Stimulated activated CD8-positive, alpha-beta memory T cell treated with anti-CD3 and anti-CD28 coated beads, Interleukin-2, amount 100 ng/mL, for 1 hour (primary cell): ENCODE results near the gene NLRP6.
"Not testable (repeated sequence)": the region's sequence is repeated elsewhere in the genome, so short reads cannot be mapped to it uniquely, and the experiment has no call there.

Source experiments
- DNase-seq, 2 donors: peaks; one replicate each; pipeline ENCODE4 v3.0.0-alpha.2; 2020; ENCODE audit warnings: low read depth in 2 of 2

NLRP6 gene

DNA sequence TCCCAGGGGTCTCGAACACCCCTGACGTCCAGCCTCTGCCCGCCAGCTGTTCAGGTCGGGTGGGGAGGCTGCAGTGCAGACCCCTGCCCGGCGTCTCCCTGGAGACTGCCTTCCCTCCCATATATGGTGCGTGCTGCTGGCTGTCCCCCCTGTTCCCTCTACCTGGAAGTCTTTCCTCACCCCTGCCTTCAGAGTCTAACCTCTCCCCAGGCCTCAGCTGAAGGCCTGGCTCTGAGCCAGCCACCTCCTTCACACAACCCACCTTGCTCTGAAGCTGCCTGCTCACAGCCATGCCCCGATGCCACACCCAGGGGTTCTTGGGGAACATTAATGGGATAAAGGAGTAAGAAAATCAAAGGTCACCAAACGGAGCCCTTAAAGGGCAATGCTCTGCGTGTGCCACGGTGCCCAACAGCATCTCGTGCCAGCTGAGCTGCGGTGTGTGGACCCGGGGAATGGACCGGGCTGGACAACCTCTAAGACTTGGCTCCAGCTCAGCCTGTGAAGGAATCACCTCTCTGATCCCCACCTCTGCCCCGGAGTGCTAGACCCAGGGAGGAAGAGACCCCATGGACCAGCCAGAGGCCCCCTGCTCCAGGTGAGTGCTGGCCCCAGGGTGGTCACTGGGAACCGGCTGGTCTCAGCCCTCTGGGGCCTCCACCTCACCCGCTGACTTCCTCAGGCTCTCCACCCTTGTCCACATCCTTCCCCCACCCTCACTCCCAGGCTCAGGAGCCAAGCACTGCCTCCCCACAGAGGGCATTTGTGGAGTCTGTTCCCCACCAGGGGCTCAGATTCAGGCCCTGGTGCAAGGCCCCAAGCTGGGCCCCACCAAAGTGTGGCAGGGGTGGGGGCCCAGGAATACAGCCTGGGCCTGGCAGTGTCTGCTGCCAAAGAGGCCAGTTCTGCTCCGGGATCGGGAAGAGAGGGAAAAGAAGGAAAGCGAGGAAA, at the start of gene NLRP6:
Gene NLRP6, plus strand, starts transcription at position 407 of the 951 bp plus-strand sequence. Its CDS starts 163 bp downstream, at position 570.
- DNase-seq: no peak

- no peak for DNase-seq
Observed at GRCh38 chr11:230431-230830, 47.8 kb upstream of the NLRP6 start.

GRCh38 chr11:232783-233565, 45.2 kb upstream of the NLRP6 start:
- DNase-seq: no peak

GRCh38 chr11:235180-235579, 43.0 kb upstream of the NLRP6 start:
- DNase-seq: no peak

DNA sequence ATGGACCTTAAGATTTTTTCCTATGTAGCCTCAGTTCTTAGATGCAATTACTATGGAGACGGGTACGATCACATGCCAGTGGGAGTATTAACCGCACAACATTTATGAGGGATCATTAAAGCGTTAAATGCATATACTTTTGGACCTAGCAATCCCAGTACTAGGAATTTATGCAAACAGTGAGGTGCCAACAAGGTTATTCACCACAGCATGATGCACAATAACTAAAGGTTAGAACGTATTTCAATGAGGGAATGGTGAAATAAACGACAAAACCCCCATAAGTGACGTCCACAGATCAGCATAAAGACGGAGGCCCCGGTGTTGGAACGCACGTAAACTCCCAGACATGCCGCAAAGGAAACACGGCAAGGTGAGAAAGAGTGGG, 42.6 kb upstream of the NLRP6 start:
- DNase-seq: peak in 1 of 2 donors; percentile 38

- DNase-seq: peak; percentile 65 to 83
Observed at GRCh38 chr11:235997-236773, 42.0 kb upstream of the NLRP6 start, which contains the start of gene SIRT3. Gene SIRT3 (minus strand): TSS chr11:236342. CDS start chr11:236328, 14 bp downstream.

DNA sequence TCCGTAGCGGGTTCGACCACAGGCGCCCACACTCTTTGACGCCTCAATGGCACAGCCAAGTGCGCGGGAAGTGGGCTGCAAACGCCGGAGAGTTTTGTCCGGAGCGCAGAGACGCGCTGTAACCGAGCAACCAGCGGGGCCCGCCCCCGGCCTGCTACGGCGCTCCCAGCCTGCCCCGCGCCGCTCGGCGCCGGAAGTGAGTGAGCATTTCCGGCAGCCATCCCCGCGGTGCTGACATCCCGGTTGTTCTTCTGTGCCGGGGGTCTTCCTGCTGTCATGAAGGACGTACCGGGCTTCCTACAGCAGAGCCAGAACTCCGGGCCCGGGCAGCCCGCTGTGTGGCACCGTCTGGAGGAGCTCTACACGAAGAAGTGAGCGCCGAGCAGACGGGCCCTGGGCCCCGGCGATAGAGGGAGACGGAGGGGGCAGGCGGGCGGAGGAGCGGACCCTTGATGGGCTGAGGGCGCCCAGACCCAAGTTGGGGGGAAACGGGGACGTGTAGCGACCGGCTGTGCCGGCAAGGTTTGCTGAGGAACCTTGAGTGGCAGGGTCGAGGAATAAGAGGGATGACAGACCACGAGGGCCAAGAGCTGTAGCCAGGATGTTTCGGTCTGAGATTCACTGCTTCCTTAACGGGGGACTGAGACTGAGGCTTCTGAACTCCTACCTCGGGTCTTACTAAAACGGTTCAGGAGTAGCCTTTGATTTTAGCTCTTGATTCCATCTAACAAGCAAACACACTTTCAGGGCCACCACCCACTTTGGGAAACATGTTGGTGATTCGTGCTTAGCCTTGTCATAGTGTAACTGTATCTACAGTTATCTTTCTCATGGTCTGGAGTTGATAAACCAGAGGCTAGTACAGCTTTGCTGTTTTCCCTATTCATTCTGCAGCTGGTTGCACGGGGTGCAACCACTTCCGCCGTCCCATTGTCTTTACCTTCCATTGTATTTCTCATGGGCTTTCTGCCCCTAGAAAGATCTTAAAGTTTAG, 41.1 kb upstream of the NLRP6 start, which contains the start of gene PSMD13:
Gene PSMD13, plus strand, starts transcription at position 203 of the 994 bp plus-strand sequence. Its CDS starts 74 bp downstream, at position 277.
- DNase-seq: peak; percentile 78

GRCh38 chr11:238346-238745, 39.9 kb upstream of the NLRP6 start:
- DNase-seq: not testable (repeated sequence)

- no peak for DNase-seq
Observed at GRCh38 chr11:240315-240714, 37.9 kb upstream of the NLRP6 start.

DNA sequence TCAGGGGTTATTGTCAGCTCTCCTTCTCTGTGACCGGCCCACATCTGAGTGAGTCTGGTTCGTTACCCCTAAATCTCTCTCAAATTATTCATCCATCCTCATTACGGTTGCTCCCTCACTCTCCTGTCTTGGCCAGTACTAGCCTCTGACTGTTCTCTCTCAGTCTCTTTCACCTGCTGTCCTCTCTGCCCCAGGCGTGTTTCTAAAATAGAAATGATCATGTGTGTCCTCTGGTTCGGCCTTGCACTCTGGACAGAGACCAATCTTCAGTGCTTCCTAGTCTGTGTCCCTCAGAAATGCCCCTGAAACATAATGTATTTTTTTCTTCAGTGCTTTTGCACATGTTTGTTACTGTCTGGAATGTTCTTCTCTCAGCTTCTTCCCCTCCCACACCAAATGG, 36.6 kb upstream of the NLRP6 start:
- DNase-seq: no peak

DNA sequence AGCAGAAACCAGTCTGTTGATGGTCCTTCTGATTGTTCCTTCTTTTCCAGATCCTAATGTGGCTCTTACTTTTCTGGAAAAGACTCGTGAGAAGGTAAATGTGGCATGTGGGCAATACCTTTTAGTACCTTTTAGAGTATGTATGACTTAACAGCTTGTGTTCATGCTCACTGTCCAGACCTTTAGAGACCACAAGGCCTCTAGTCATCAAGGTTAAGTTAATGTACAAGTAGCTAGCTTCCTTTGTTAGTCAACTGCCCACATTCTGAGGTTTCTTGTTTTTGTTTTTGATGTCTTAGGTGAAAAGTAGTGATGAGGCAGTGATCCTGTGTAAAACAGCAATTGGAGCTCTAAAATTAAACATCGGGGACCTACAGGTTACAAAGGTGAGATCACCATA, 33.8 kb upstream of the NLRP6 start:
- no peak for DNase-seq

DNA sequence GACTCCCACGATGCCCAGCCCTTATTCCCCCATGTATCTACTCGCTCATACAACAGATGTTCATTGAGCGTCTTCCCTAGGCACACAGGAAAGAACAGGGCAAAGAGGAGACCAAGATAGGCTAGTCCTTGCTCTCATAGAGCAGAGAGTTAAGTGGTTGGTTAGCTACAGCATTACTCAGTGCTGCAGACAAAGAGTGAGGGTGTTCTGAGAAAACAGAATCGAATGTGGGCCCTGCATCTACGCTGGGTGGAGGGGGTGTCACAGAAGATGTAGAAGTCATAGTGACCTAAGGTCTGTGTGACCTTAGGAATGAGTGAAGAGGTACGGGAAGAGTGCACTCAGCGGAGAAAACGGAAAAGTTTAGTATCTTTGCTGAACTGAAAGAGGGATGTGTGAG, 29.1 kb upstream of the NLRP6 start:
- DNase-seq: no peak

DNA sequence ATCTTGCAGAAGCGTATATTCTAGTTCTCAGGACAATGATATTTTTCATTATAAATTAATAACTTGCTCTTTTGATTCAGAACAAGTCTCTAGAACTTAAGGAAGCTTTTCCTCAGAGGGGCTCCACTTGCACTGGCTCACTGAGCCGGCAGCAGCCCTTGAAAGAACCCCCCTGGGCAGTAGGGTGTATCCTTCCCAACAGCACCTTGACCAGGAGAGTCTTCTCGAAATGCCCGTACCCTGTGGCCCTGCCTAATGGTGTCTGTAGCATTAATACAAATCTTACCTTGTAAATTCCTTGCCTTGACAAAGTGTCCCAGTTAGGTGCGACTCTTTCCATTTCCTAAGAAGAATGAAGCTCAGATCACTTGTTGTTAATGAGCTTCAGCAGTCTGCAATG, 27.9 kb upstream of the NLRP6 start:
- DNase-seq: no peak

DNA sequence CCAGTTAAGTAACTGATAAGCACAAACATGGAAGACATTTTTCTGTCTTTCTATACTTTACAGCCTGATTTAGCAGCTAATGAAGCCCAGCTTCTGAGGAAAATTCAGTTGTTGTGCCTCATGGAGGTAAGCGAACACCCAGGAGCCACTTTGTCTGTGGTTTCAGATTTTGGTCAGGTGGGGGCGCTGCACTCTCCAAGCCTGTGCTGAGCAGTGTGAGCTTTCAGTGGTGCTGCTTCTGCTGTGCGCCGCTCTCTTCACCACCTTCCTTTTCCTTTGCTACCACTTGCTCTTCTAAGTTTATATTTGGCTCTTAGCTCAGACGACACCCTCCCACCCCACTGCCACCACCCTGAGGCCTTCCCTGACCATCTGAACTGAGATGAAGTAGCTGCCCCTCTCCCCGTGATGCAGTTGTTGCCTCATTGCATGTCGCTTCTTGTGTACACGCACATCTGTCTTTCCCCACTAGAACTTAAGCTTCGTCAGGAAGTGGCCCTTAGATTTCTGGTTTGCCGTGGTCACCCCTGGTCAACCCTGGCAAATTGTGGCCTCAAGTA, 27.4 kb upstream of the NLRP6 start:
- DNase-seq: peak; percentile 68 to 73

- DNase-seq: no peak
Observed at GRCh38 chr11:251550-251949, 26.7 kb upstream of the NLRP6 start.

DNA sequence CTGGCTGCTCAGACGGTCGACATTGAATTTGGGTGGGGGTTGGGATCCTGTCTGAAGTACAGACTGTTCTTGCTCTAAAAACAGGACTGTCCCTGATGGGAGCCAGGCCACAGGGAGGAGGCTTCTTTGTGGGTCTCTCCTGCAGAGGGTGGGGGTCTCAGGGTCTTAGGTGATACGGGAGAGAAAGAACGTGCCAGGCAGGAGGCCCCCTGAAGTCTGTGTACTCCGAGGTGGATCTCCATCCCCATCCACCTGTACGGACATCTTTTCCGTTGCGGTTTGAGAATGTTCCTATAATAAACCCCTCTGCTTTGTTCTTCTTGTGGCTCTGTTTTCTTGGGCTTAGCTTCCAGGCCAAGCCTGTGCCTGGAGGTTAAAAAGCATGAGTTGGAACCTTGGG, 25.5 kb upstream of the NLRP6 start:
- no peak for DNase-seq

GRCh38 chr11:253160-253885, 24.9 kb upstream of the NLRP6 start:
- no peak for DNase-seq

DNA sequence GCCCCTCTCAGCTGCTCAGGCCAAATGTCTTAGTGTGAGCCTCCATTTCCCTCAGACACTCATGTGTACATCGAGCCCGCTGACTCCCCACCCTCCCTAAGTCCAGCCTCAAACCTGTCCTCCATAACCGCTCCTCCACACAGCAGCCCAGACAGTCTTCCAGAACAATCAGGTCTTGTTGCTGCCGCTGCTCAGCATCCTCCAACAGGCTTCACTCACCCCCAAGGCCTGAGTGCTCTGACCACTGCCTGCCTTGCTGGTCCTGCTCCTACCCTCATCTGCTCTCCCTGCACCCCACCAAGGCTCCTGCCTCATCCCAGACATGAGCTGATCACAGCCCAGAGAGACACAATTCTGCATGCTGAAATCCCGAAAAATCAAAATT, 24.3 kb upstream of the NLRP6 start:
- no peak for DNase-seq

DNA sequence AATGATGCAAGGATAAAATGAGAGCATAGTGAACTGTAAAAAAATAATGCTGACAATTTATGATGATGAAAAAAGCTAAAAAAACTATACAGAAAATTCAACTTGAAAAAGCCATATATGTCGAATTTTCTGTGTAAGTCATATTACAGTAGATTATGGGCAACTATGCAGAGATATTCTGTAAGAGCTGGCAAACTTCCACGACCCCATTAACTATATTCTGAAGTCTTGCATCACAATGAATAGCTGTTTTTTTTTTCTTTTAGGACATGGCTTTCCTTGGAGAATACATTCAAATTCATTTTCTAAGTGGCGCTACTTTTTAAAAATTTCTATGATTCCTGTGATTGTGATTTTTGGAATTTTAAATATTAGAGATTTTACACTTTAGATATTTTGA, 23.0 kb upstream of the NLRP6 start:
- DNase-seq: no peak

GRCh38 chr11:255816-256215, 22.4 kb upstream of the NLRP6 start:
- no peak for DNase-seq
